ENCODE data around the gene KIAA1549. TPM values are rescaled to one million over a fixed set of nuclear protein-coding genes. Genes with fewer than 3 reads are reported as not detected.

The KIAA1549 gene
- total RNA-seq, 1 experiment from 2014 or later, result 26.6 TPM

DNA sequence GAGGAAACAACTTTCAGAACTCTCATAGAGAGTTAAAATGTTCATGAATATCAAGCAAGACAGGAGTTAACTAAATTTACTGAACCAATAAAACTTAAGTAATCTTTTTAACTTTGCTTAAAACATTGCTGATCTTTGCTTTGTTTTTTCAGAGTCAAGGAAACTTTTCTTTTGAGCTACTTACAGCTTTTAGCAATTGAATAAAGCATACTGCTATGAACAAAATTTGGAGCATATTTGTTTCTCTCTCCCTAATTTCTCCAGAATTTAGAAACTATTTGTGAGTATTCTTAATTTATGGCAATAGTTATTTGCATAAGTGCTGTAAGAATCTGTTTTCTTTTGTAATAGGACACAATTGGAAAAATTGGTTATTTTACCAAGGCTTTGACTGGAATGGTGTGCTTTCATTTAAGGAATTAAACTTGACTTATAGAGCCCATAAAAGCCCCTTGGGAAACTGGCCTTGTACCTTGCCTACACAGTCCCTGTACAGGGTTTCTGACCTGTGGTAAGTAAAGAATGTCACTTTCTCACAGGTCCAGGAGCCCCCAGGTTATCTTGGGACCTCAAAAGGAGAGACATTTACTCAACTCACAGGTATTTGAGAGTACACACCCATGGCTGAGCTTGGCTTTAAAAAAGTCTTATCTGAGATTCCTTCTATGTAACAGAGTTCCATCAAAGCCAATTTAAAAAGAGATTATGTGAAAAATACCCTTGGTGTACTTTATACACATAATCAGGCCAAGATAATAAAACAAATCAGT lies 23.3 kb upstream of the KIAA1549 start:
- POLR2A ChIA-PET (ENCODE audit: unreplicated experiment), result interaction anchor here (0.7 kb wide), 1 partner anchor 25 kb away, joined by 8 read pairs; no protein-coding TSS in a partner anchor

DNA sequence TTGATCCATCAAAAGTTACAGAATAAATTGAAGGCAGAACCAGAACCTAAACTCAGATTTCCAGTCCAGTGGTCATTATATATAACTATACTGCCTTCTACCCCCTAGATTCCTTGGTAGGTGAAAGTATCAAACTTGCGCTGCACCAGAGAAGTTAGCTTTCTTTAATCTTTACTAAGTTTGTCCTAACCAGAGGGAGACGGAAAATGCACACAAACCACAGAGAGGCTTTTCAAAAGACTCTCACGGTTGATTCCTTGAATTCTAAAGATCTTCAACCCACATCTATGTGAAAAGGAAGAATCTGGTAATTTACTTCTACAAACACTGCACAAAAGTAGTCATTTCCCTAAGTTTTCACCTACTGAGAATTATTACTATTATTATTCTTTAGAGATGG lies 18.2 kb upstream of the KIAA1549 start:
- intact Hi-C loops (cut with micrococcal nuclease; ENCODE audit: unreplicated experiment), result no loop called here
- H4K20me1 ChIP-seq (ENCODE audit: insufficient read depth), result no peaks in the 10 kb centered on the region
- H3F3A ChIP-seq (ENCODE audit: insufficient read depth, low read depth), result no peaks in the 10 kb centered on the region
- no TSS peak for BruUV-seq (replicated peaks)
- no peak overlapping the region for H2AFZ ChIP-seq
- no peak for DNase-seq
- TF ChIP-seq CTCF (conservative IDR thresholded peaks at IDR 0.05) (no peak), EZH2 (IDR thresholded peaks at IDR 0.05; ENCODE audit: low read depth) (no peak)
- POLR2A ChIA-PET (ENCODE audit: unreplicated experiment), result no interaction called here
- no peaks in the 10 kb centered on the region for H3K27me3 ChIP-seq (ENCODE audit: insufficient read depth, low read depth)
- H3K4me2 ChIP-seq, result no peak overlapping the region
- H3K27ac ChIP-seq, result no peak overlapping the region
- peaks cover 4% of the 10 kb centered on the region for H3K9me3 ChIP-seq (ENCODE audit: insufficient read depth, low read depth)
- H3K4me3 ChIP-seq, result no peak overlapping the region
- H3K9me2 ChIP-seq (ENCODE audit: insufficient read depth), result no peaks in the 10 kb centered on the region
- no peaks in the 10 kb centered on the region for H3K79me2 ChIP-seq (ENCODE audit: low read depth)
- CTCF ChIA-PET, result no interaction called here
- H3K36me3 ChIP-seq (ENCODE audit: low read depth), result no peaks in the 10 kb centered on the region
- H3K4me1 ChIP-seq (replicated peaks; ENCODE audit: insufficient read depth), result no peaks in the 10 kb centered on the region

More for the DNA sequence above, 23.3 kb upstream of the KIAA1549 start:
- no peaks in the 10 kb centered on the region for H3K9me2 ChIP-seq (ENCODE audit: insufficient read depth)
- H3K9me3 ChIP-seq (ENCODE audit: insufficient read depth, low read depth), result peaks cover 4% of the 10 kb centered on the region
- no TSS peak for BruUV-seq (replicated peaks)
- H3K36me3 ChIP-seq (ENCODE audit: low read depth), result no peaks in the 10 kb centered on the region
- DNase-seq, result no peak
- no peaks in the 10 kb centered on the region for H3F3A ChIP-seq (ENCODE audit: insufficient read depth, low read depth)
- intact Hi-C loops (cut with micrococcal nuclease; ENCODE audit: unreplicated experiment), result no loop called here
- H3K27ac ChIP-seq, result no peak overlapping the region
- no peak overlapping the region for H3K4me3 ChIP-seq
- H4K20me1 ChIP-seq (ENCODE audit: insufficient read depth), result no peaks in the 10 kb centered on the region
- CTCF ChIA-PET, result no interaction called here
- H3K27me3 ChIP-seq (ENCODE audit: insufficient read depth, low read depth), result no peaks in the 10 kb centered on the region
- H3K4me2 ChIP-seq, result no peak overlapping the region
- no peak overlapping the region for H2AFZ ChIP-seq
- no peaks in the 10 kb centered on the region for H3K79me2 ChIP-seq (ENCODE audit: low read depth)
- TF ChIP-seq EZH2 (IDR thresholded peaks at IDR 0.05; ENCODE audit: low read depth) (no peak), CTCF (conservative IDR thresholded peaks at IDR 0.05) (no peak)
- H3K4me1 ChIP-seq (replicated peaks; ENCODE audit: insufficient read depth), result no peaks in the 10 kb centered on the region

GRCh38 chr7:138992052-138992531 lies 10.9 kb upstream of the KIAA1549 start:
- no peaks in the 10 kb centered on the region for H3F3A ChIP-seq (ENCODE audit: insufficient read depth, low read depth)
- no peaks in the 10 kb centered on the region; the same call in 1 of the 2 replicates for H3K9me3 ChIP-seq (ENCODE audit: insufficient read depth, low read depth)
- intact Hi-C loops (cut with micrococcal nuclease; ENCODE audit: unreplicated experiment), result no loop called here
- no peak overlapping the region for H3K4me3 ChIP-seq
- no peaks in the 10 kb centered on the region for H3K9me2 ChIP-seq (ENCODE audit: insufficient read depth)
- no peaks in the 10 kb centered on the region for H3K36me3 ChIP-seq (ENCODE audit: low read depth)
- H3K79me2 ChIP-seq (ENCODE audit: low read depth), result no peaks in the 10 kb centered on the region
- no peak overlapping the region for H2AFZ ChIP-seq
- H3K4me2 ChIP-seq, result no peak overlapping the region
- CTCF ChIA-PET, result no interaction called here
- H3K4me1 ChIP-seq (replicated peaks; ENCODE audit: insufficient read depth), result no peaks in the 10 kb centered on the region
- no peak for DNase-seq
- TF ChIP-seq CTCF (conservative IDR thresholded peaks at IDR 0.05) (no peak), EZH2 (IDR thresholded peaks at IDR 0.05; ENCODE audit: low read depth) (no peak)
- POLR2A ChIA-PET (ENCODE audit: unreplicated experiment), result no interaction called here
- H4K20me1 ChIP-seq (ENCODE audit: insufficient read depth), result no peaks in the 10 kb centered on the region
- no peaks in the 10 kb centered on the region for H3K27me3 ChIP-seq (ENCODE audit: insufficient read depth, low read depth)
- H3K27ac ChIP-seq, result no peak overlapping the region
- no TSS peak for BruUV-seq (replicated peaks)
